ENCODE results near the gene ABCC5. TPM values are rescaled to one million over a fixed set of nuclear protein-coding genes. Genes with fewer than 3 reads are reported as not detected.
"Not testable (repeated sequence)": the region's sequence is repeated elsewhere in the genome, so short reads cannot be mapped to it uniquely, and the experiment has no call there.

ABCC5 gene
- total RNA-seq, 1 experiment from 2014 or later = 35.1 TPM

DNA sequence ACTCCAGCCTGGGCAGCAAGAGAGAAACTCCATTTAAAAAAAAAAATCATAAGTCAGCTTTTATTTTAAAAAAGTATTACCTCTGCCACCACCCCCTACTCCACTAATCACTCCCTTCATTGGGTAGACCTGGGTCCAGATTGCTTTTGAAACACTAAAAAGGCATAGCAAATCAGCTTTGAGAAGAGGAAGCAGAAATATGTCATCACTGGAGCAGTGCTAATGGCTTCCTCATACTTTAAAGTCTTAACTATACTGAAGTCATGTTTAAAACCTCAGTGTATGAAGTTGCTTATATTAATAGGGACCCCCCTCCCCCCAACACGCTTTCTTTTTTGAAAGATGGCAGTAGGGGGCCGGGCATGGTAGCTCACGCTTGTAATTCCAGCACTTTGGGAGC, 12.9 kb upstream of the ABCC5 start:
- TF ChIP-seq POLR2AphosphoS5 (IDR thresholded peaks at IDR 0.05; ENCODE audit: low read depth, low read length) = no peak
- TF ChIP-seq, protein P1, sequence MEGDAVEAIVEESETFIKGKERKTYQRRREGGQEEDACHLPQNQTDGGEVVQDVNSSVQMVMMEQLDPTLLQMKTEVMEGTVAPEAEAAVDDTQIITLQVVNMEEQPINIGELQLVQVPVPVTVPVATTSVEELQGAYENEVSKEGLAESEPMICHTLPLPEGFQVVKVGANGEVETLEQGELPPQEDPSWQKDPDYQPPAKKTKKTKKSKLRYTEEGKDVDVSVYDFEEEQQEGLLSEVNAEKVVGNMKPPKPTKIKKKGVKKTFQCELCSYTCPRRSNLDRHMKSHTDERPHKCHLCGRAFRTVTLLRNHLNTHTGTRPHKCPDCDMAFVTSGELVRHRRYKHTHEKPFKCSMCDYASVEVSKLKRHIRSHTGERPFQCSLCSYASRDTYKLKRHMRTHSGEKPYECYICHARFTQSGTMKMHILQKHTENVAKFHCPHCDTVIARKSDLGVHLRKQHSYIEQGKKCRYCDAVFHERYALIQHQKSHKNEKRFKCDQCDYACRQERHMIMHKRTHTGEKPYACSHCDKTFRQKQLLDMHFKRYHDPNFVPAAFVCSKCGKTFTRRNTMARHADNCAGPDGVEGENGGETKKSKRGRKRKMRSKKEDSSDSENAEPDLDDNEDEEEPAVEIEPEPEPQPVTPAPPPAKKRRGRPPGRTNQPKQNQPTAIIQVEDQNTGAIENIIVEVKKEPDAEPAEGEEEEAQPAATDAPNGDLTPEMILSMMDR (IDR thresholded peaks at IDR 0.05) = no peak
- Histone ChIP-seq H3K4me3 (ENCODE audit: low read depth in 2 of 2, low read length in 2 of 2) (no peak overlapping the region), H3K9me3 (ENCODE audit: control insufficient read depth, insufficient read depth, low read depth, low read length) (no peaks in the 10 kb centered on the region), H3K27ac (ENCODE audit: low read length) (no peak overlapping the region), H3K27me3 (ENCODE audit: control insufficient read depth, insufficient read depth, low read length) (peaks cover 9% of the 10 kb centered on the region; the same call in 1 of the 2 replicates), H3K4me1 (ENCODE audit: control insufficient read depth, insufficient read depth, low read length) (no peaks in the 10 kb centered on the region), H3K36me3 (ENCODE audit: control insufficient read depth, insufficient read depth, low read length) (no peaks in the 10 kb centered on the region)
- intact Hi-C loops (cut with micrococcal nuclease; ENCODE audit: unreplicated experiment) (no loop called here), in situ Hi-C loops (cut with HindIII; ENCODE audit: low pct_unique_long_range_greater_than_20kb, low sequenced_read_pairs) (no loop called here)
- DNase-seq (ENCODE audit: low read depth, low spot score) (no peak), ATAC-seq (no peak)
- ChIA-PET CTCF (no interaction called here), POLR2A (no interaction called here)
- no TSS peak for BruUV-seq (replicated peaks)

DNA sequence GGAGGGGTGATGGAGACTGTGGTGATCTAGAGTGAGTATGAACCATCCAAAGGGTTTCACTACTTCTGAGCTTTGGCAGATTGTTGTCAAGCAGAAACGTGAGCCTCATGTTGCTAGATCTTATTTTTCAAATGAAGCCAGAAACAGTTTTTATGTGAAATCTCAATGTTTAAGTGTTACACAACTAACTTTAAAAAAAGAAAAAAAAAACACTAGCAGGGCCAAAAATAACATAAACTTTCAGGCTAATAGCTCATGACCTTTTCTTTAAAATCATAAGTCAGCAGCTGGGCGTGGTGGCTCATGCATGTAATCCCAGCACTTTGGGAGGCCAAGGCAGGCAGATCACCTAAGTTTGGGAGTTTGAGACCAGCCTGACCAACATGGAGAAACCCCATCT, 11.8 kb upstream of the ABCC5 start:
- no peak for DNase-seq (ENCODE audit: low read depth, low spot score)
- in situ Hi-C loops (cut with HindIII; ENCODE audit: low pct_unique_long_range_greater_than_20kb, low sequenced_read_pairs) (no loop called here), intact Hi-C loops (cut with micrococcal nuclease; ENCODE audit: unreplicated experiment) (no loop called here)
- ChIA-PET POLR2A (no interaction called here), CTCF (interaction anchor here (0.7 kb wide), 1 partner anchor 10 kb away, joined by 5 read pairs; no protein-coding TSS in a partner anchor)
- peaks cover 5% of the 10 kb centered on the region; the same call in 1 of the 2 replicates for H3K27me3 ChIP-seq (ENCODE audit: control insufficient read depth, insufficient read depth, low read length)
- BruUV-seq (replicated peaks) = no TSS peak
- no peak for ATAC-seq
- no peaks in the 10 kb centered on the region for H3K9me3 ChIP-seq (ENCODE audit: control insufficient read depth, insufficient read depth, low read depth, low read length)
- no peaks in the 10 kb centered on the region for H3K36me3 ChIP-seq (ENCODE audit: control insufficient read depth, insufficient read depth, low read length)
- no peak overlapping the region for H3K4me3 ChIP-seq (ENCODE audit: low read depth in 2 of 2, low read length in 2 of 2)
- no peak overlapping the region for H3K27ac ChIP-seq (ENCODE audit: low read length)
- TF ChIP-seq TCF7L2 (IDR thresholded peaks at IDR 0.05; ENCODE audit: low read depth, low read length) (no peak), SIN3A (IDR thresholded peaks at IDR 0.05; ENCODE audit: borderline replicate concordance, insufficient read depth, low read depth, low read length) (no peak), REST (IDR thresholded peaks at IDR 0.05; ENCODE audit: insufficient read depth in 1 of 2, low read depth in 2 of 2, low read length in 1 of 2) (no peak), POLR2AphosphoS5 (IDR thresholded peaks at IDR 0.05; ENCODE audit: low read depth, low read length) (no peak)
- TF ChIP-seq, protein P1 (IDR thresholded peaks at IDR 0.05) = no peak
- H3K4me1 ChIP-seq (ENCODE audit: control insufficient read depth, insufficient read depth, low read length) = no peaks in the 10 kb centered on the region

GRCh38 chr3:184028275-184028890, 10.7 kb upstream of the ABCC5 start:
- H3K4me3 ChIP-seq (ENCODE audit: low read depth in 2 of 2, low read length in 2 of 2); BruUV-seq (replicated peaks); POLR2A ChIA-PET; H3K9me3 ChIP-seq (ENCODE audit: control insufficient read depth, insufficient read depth, low read depth, low read length); CTCF ChIA-PET; in situ Hi-C loops (cut with HindIII; ENCODE audit: low pct_unique_long_range_greater_than_20kb, low sequenced_read_pairs); intact Hi-C loops (cut with micrococcal nuclease; ENCODE audit: unreplicated experiment); H3K27me3 ChIP-seq (ENCODE audit: control insufficient read depth, insufficient read depth, low read length); H3K27ac ChIP-seq (ENCODE audit: low read length); H3K4me1 ChIP-seq (ENCODE audit: control insufficient read depth, insufficient read depth, low read length); DNase-seq (ENCODE audit: low read depth, low spot score); ATAC-seq; H3K36me3 ChIP-seq (ENCODE audit: control insufficient read depth, insufficient read depth, low read length): not testable (repeated sequence)

DNA sequence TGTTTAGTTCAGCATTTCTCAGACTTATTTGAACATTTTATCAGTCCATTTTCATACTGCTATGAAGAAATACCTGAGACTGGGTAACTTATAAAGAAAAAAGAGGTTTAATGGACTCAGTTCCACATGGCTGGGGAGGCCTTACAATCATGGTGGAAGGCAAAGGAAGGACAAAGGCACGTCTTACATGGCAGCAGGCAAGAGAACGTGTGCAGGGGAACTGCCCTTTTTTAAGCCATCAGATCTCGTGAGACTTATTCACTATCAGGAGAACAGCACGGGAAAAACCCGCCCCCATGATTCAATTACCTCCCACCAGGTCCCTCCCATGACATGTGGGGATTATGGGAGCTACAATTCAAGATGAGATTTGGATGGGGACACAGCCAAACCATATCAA, 7.6 kb upstream of the ABCC5 start:
- H3K9me3 ChIP-seq (ENCODE audit: control insufficient read depth, insufficient read depth, low read depth, low read length); H3K27me3 ChIP-seq (ENCODE audit: control insufficient read depth, insufficient read depth, low read length); H3K4me1 ChIP-seq (ENCODE audit: control insufficient read depth, insufficient read depth, low read length); H3K4me3 ChIP-seq (ENCODE audit: low read depth in 2 of 2, low read length in 2 of 2); POLR2A ChIA-PET; BruUV-seq (replicated peaks); ATAC-seq; DNase-seq (ENCODE audit: low read depth, low spot score); H3K36me3 ChIP-seq (ENCODE audit: control insufficient read depth, insufficient read depth, low read length); H3K27ac ChIP-seq (ENCODE audit: low read length); CTCF ChIA-PET; intact Hi-C loops (cut with micrococcal nuclease; ENCODE audit: unreplicated experiment); in situ Hi-C loops (cut with HindIII; ENCODE audit: low pct_unique_long_range_greater_than_20kb, low sequenced_read_pairs): not testable (repeated sequence)
